Measurements from ENCODE around the gene PGGHG. TPM values are rescaled to one million over a fixed set of nuclear protein-coding genes. Genes with fewer than 3 reads are reported as not detected.

Gene PGGHG
- total RNA-seq, 1 donor from 2014 or later: 14.4 TPM

GRCh38 chr11:269146-269890, 19.6 kb upstream of the PGGHG start:
- peaks cover 3% of the 10 kb centered on the region for H3K27me3 Mint-ChIP-seq (ENCODE audit: unreplicated experiment)
- peaks cover 8% of the 10 kb centered on the region for H3K36me3 Mint-ChIP-seq (ENCODE audit: unreplicated experiment)
- no peak for TF ChIP-seq CTCF (IDR thresholded peaks at IDR 0.05; ENCODE audit: partially characterized antibody, unreplicated experiment)
- H3K4me3 Mint-ChIP-seq (ENCODE audit: unreplicated experiment): no peak overlapping the region
- no peak overlapping the region for H3K27ac Mint-ChIP-seq (ENCODE audit: unreplicated experiment)
- peaks cover 14% of the 10 kb centered on the region for H3K9me3 Mint-ChIP-seq (ENCODE audit: unreplicated experiment)
- no peaks in the 10 kb centered on the region for H3K4me1 Mint-ChIP-seq (ENCODE audit: low read depth, unreplicated experiment)
- no peak for DNase-seq

- Mint-ChIP-seq H3K4me3 (ENCODE audit: unreplicated experiment) (no peak overlapping the region), H3K36me3 (ENCODE audit: unreplicated experiment) (peaks cover 5% of the 10 kb centered on the region), H3K4me1 (ENCODE audit: low read depth, unreplicated experiment) (no peaks in the 10 kb centered on the region), H3K27ac (ENCODE audit: unreplicated experiment) (no peak overlapping the region), H3K9me3 (ENCODE audit: unreplicated experiment) (peaks cover 14% of the 10 kb centered on the region), H3K27me3 (ENCODE audit: unreplicated experiment) (peaks cover 3% of the 10 kb centered on the region)
- no peak for TF ChIP-seq CTCF (IDR thresholded peaks at IDR 0.05; ENCODE audit: partially characterized antibody, unreplicated experiment)
- no peak for DNase-seq
Measured at GRCh38 chr11:270451-271318, 18.2 kb upstream of the PGGHG start.

- no peak for TF ChIP-seq CTCF (IDR thresholded peaks at IDR 0.05; ENCODE audit: partially characterized antibody, unreplicated experiment)
- H3K4me3 Mint-ChIP-seq (ENCODE audit: unreplicated experiment): no peak overlapping the region
- no peak overlapping the region for H3K27ac Mint-ChIP-seq (ENCODE audit: unreplicated experiment)
- peaks cover 3% of the 10 kb centered on the region for H3K27me3 Mint-ChIP-seq (ENCODE audit: unreplicated experiment)
- no peak for DNase-seq
- H3K4me1 Mint-ChIP-seq (ENCODE audit: low read depth, unreplicated experiment): no peaks in the 10 kb centered on the region
- peaks cover 5% of the 10 kb centered on the region for H3K36me3 Mint-ChIP-seq (ENCODE audit: unreplicated experiment)
- H3K9me3 Mint-ChIP-seq (ENCODE audit: unreplicated experiment): peaks cover 18% of the 10 kb centered on the region
Measured at GRCh38 chr11:271319-271715, 17.6 kb upstream of the PGGHG start.

- no peak for TF ChIP-seq CTCF (IDR thresholded peaks at IDR 0.05; ENCODE audit: partially characterized antibody, unreplicated experiment)
- H3K9me3 Mint-ChIP-seq (ENCODE audit: unreplicated experiment): peaks cover 16% of the 10 kb centered on the region
- no peak for DNase-seq
- peaks cover 3% of the 10 kb centered on the region for H3K27me3 Mint-ChIP-seq (ENCODE audit: unreplicated experiment)
- no peaks in the 10 kb centered on the region for H3K4me1 Mint-ChIP-seq (ENCODE audit: low read depth, unreplicated experiment)
- no peak overlapping the region for H3K4me3 Mint-ChIP-seq (ENCODE audit: unreplicated experiment)
- H3K27ac Mint-ChIP-seq (ENCODE audit: unreplicated experiment): no peak overlapping the region
- H3K36me3 Mint-ChIP-seq (ENCODE audit: unreplicated experiment): peaks cover 10% of the 10 kb centered on the region
Measured at GRCh38 chr11:272195-272930, 16.6 kb upstream of the PGGHG start.
